Loucy (cell line): ENCODE data around the gene MESD.

ENCODE experiments used
- H2AFZ ChIP-seq: fragments of 200-600 bp; sonication (generic); 2 replicates; pipeline ENCODE4 v1.6.0; 2016; ENCODE audit warnings: antibody characterized with exemption, mild to moderate bottlenecking, low read length, moderate library complexity
- H3F3A ChIP-seq: fragments of 200-600 bp; 2 replicates; pipeline ENCODE4 v1.6.0; 2016; ENCODE audit warnings: antibody characterized with exemption, low read depth, mild to moderate bottlenecking
- H3K27me3 ChIP-seq: fragments of 200-600 bp; sonication (generic); 2 replicates; pipeline ENCODE4 v1.6.1; 2014; ENCODE audit warnings: low read length, mild to moderate bottlenecking; ENCODE audit not compliant: insufficient read depth, poor library complexity, severe bottlenecking
- H3K36me3 ChIP-seq: fragments of 200-600 bp; sonication (generic); 2 replicates; pipeline ENCODE4 v1.6.1; 2016; ENCODE audit warnings: low read length; ENCODE audit not compliant: insufficient read depth
- H3K4me1 ChIP-seq: fragments of 200-600 bp; sonication (generic); 2 replicates; pipeline ENCODE4 v1.5.1; 2014; ENCODE audit warnings: low read length, mild to moderate bottlenecking; ENCODE audit not compliant: insufficient read depth, poor library complexity, severe bottlenecking
- H3K4me2 ChIP-seq: fragments of 200-600 bp; sonication (generic); 2 replicates; pipeline ENCODE4 v1.6.0; 2014; ENCODE audit warnings: antibody characterized with exemption, low read length, low read depth, mild to moderate bottlenecking; ENCODE audit not compliant: poor library complexity, severe bottlenecking
- H3K4me3 ChIP-seq: fragments of 200-600 bp; sonication (generic); 2 replicates; pipeline ENCODE4 v1.5.1; 2014; ENCODE audit warnings: low read length, mild to moderate bottlenecking, mixed read lengths; ENCODE audit not compliant: poor library complexity, severe bottlenecking
- H3K79me2 ChIP-seq: fragments of 200-600 bp; sonication (generic); 2 replicates; pipeline ENCODE4 v1.6.1; 2014; ENCODE audit warnings: low read length; ENCODE audit not compliant: insufficient read depth
- H3K9ac ChIP-seq: fragments of 200-600 bp; sonication (generic); 2 replicates; pipeline ENCODE4 v1.6.0; 2014; ENCODE audit warnings: mild to moderate bottlenecking, low read depth, low read length, moderate library complexity; ENCODE audit not compliant: poor library complexity, severe bottlenecking
- H3K9me2 ChIP-seq: fragments of 200-600 bp; sonication (generic); replicated peaks from 2 replicates; pipeline ENCODE4 v1.6.1; 2016; ENCODE audit warnings: low read depth, low read length, mixed read lengths
- H3K9me3 ChIP-seq: fragments of 200-600 bp; sonication (generic); 2 replicates; pipeline ENCODE4 v1.6.1; 2014; ENCODE audit warnings: mild to moderate bottlenecking, antibody characterized with exemption, low read length, low read depth; ENCODE audit not compliant: insufficient read depth
- H4K20me1 ChIP-seq: fragments of 200-600 bp; sonication (generic); 2 replicates; pipeline ENCODE4 v1.6.0; 2014; ENCODE audit warnings: antibody characterized with exemption, low read length, mild to moderate bottlenecking; ENCODE audit not compliant: insufficient read depth, poor library complexity, severe bottlenecking
- EZH2phosphoT487 ChIP-seq: fragments of 200-600 bp; IDR thresholded peaks from 2 replicates; pipeline ENCODE4 v1.6.1; 2018; ENCODE audit warnings: antibody characterized with exemption, mild to moderate bottlenecking, moderate library complexity, borderline replicate concordance
- TF ChIP-seq, protein P1 (sequence below): fragments of 200-600 bp; sonication (generic); conservative IDR thresholded peaks from 2 replicates; pipeline ENCODE4 v1.5.1; 2014; ENCODE audit warnings: mild to moderate bottlenecking, antibody characterized with exemption, low read length

The MESD gene

DNA sequence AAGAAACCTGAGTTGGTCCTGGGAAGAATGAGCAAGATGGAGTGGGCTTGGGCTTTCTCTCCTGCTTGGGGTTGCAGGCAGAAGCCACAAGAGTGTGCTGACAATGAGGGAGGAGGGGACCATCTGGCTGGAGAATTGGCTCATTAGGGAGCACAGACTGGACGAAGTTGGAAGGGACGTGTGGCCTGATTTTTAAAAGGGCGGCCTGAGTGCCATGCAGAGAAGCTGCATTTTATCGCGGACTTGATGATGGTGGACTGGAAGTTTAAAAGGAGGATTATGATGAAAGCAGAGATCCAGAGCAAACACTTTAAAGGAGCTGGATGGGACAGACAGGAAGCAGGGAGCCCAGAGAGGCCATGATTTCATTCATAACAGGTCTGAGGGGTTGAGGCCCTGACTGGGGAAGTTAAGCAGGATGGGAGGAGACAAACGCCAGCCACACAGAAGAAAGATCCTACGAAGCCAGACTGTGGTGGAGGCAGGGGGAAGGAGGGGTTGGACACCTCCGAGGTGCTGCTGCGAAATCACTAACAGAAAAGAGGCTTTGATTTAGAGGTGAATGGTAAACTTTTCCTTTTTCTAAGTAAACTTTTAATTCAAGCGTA lies 34.8 kb upstream of the MESD start:
- H2AFZ ChIP-seq: no peak overlapping the region
- no peaks in the 10 kb centered on the region for H3K36me3 ChIP-seq
- H3K4me1 ChIP-seq: no peaks in the 10 kb centered on the region
- H3F3A ChIP-seq: no peaks in the 10 kb centered on the region
- H3K4me2 ChIP-seq: no peak overlapping the region
- H3K9me2 ChIP-seq: no peaks in the 10 kb centered on the region
- H3K9me3 ChIP-seq: no peaks in the 10 kb centered on the region
- no peaks in the 10 kb centered on the region for H4K20me1 ChIP-seq
- no peak overlapping the region for H3K9ac ChIP-seq
- no peaks in the 10 kb centered on the region for H3K79me2 ChIP-seq
- no peak overlapping the region for H3K4me3 ChIP-seq
- no peak for TF ChIP-seq EZH2phosphoT487
- TF ChIP-seq, protein P1, sequence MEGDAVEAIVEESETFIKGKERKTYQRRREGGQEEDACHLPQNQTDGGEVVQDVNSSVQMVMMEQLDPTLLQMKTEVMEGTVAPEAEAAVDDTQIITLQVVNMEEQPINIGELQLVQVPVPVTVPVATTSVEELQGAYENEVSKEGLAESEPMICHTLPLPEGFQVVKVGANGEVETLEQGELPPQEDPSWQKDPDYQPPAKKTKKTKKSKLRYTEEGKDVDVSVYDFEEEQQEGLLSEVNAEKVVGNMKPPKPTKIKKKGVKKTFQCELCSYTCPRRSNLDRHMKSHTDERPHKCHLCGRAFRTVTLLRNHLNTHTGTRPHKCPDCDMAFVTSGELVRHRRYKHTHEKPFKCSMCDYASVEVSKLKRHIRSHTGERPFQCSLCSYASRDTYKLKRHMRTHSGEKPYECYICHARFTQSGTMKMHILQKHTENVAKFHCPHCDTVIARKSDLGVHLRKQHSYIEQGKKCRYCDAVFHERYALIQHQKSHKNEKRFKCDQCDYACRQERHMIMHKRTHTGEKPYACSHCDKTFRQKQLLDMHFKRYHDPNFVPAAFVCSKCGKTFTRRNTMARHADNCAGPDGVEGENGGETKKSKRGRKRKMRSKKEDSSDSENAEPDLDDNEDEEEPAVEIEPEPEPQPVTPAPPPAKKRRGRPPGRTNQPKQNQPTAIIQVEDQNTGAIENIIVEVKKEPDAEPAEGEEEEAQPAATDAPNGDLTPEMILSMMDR: no peak
- H3K27me3 ChIP-seq: no peaks in the 10 kb centered on the region

- H3K36me3 ChIP-seq: no peaks in the 10 kb centered on the region
- H3F3A ChIP-seq: no peaks in the 10 kb centered on the region
- H3K4me1 ChIP-seq: no peaks in the 10 kb centered on the region
- H3K27me3 ChIP-seq: no peaks in the 10 kb centered on the region
- no peak overlapping the region for H3K4me3 ChIP-seq
- no peak overlapping the region for H3K4me2 ChIP-seq
- no peaks in the 10 kb centered on the region for H3K79me2 ChIP-seq
- TF ChIP-seq EZH2phosphoT487: no peak
- TF ChIP-seq, protein P1: no peak
- H2AFZ ChIP-seq: no peak overlapping the region
- H4K20me1 ChIP-seq: no peaks in the 10 kb centered on the region
- H3K9me3 ChIP-seq: no peaks in the 10 kb centered on the region
- no peak overlapping the region for H3K9ac ChIP-seq
- no peaks in the 10 kb centered on the region for H3K9me2 ChIP-seq
Measured at GRCh38 chr15:81023483-81024264, 34.1 kb upstream of the MESD start.

GRCh38 chr15:81021321-81021720 lies 31.7 kb upstream of the MESD start:
- Histone ChIP-seq H3K4me1 (no peaks in the 10 kb centered on the region), H3K4me2 (no peak overlapping the region), H4K20me1 (no peaks in the 10 kb centered on the region), H2AFZ (no peak overlapping the region), H3K9ac (no peak overlapping the region), H3F3A (no peaks in the 10 kb centered on the region), H3K9me3 (no peaks in the 10 kb centered on the region), H3K9me2 (no peaks in the 10 kb centered on the region), H3K27me3 (no peaks in the 10 kb centered on the region), H3K36me3 (no peaks in the 10 kb centered on the region), H3K4me3 (no peak overlapping the region), H3K79me2 (no peaks in the 10 kb centered on the region)
- TF ChIP-seq EZH2phosphoT487: no peak
- TF ChIP-seq, protein P1: no peak
